Measurements from ENCODE around the gene GRWD1. TPM values are rescaled to one million over a fixed set of nuclear protein-coding genes. Genes with fewer than 3 reads are reported as not detected.

Gene GRWD1
- total and polyA plus RNA-seq, 10 of the 15 experiments (the other 5 are each of a cell fraction or from before 2014, with no cell fraction given) = 1.4 to 103 (median 30.7) TPM

GRCh38 chr19:48436586-48436985 is 9.2 kb upstream of the GRWD1 start:
- Histone ChIP-seq H3K4me3 (no peak overlapping the region), H2AFZ (ENCODE audit: control insufficient read depth, low read depth, low read length) (no peak overlapping the region), H3K4me2 (ENCODE audit: control insufficient read depth, insufficient read depth) (no peak overlapping the region), H3K9me3 (replicated peaks; ENCODE audit: control insufficient read depth, insufficient read depth, low read length) (no peaks in the 10 kb centered on the region), H4K20me1 (ENCODE audit: control insufficient read depth, insufficient read depth) (no peaks in the 10 kb centered on the region), H3K36me3 (ENCODE audit: control insufficient read depth in 2 of 2, insufficient read depth in 2 of 2, low read length in 1 of 2) (no peaks in the 10 kb centered on the region), H3K27ac (ENCODE audit: control insufficient read depth, insufficient read depth) (no peak overlapping the region), H3K4me1 (ENCODE audit: control insufficient read depth, insufficient read depth, low read length) (no peaks in the 10 kb centered on the region), H3K27me3 (replicated peaks in 1 of 2; ENCODE audit: control insufficient read depth in 2 of 2, insufficient read depth in 2 of 2, low read length in 1 of 2) (no peaks in the 10 kb centered on the region), H3K79me2 (ENCODE audit: control insufficient read depth, insufficient read depth, low read length) (no peaks in the 10 kb centered on the region), H3K9ac (ENCODE audit: control insufficient read depth, insufficient read depth, low read length) (no peak overlapping the region)
- in situ Hi-C loops (cut with MboI) = no loop called here
- WGBS (ENCODE audit: insufficient coverage, insufficient replicate concordance, low lambda C conversion rate, missing lambda C conversion rate) = 37% methylated on average over 5 of the region's 5 CpGs
- SMC1A ChIA-PET (ENCODE audit: uncharacterized antibody, unreplicated experiment) = no interaction called here
- no peak for TF ChIP-seq NFYA (IDR thresholded peaks at IDR 0.05; ENCODE audit: borderline replicate concordance, low read depth, low read length)
- TF ChIP-seq DPF2 (IDR thresholded peaks at IDR 0.05) = no peak
- TF ChIP-seq NFYB (IDR thresholded peaks at IDR 0.05; ENCODE audit: insufficient read depth, low read depth, low read length) = no peak
- TF ChIP-seq ETV6 (conservative IDR thresholded peaks at IDR 0.05 in 1 of 2, IDR thresholded peaks at IDR 0.05 in 1 of 2; ENCODE audit: borderline replicate concordance in 1 of 2, low read depth in 1 of 2) = no peak
- TF ChIP-seq ESRRA (IDR thresholded peaks at IDR 0.05; ENCODE audit: low read length) = no peak
- no peak for TF ChIP-seq CHD4 (IDR thresholded peaks at IDR 0.05)
- no peak for TF ChIP-seq BRCA1 (IDR thresholded peaks at IDR 0.05; ENCODE audit: low read depth, low read length)
- TF ChIP-seq RB1 (IDR thresholded peaks at IDR 0.05; ENCODE audit: borderline replicate concordance) = no peak
- TF ChIP-seq SKIL (IDR thresholded peaks at IDR 0.05; ENCODE audit: low read depth, poor library complexity, severe bottlenecking) = no peak
- no peak for TF ChIP-seq EZH2 (IDR thresholded peaks at IDR 0.05; ENCODE audit: borderline replicate concordance, control insufficient read depth, low read depth, low read length)
- TF ChIP-seq E4F1 (IDR thresholded peaks at IDR 0.05; ENCODE audit: borderline replicate concordance, partially characterized antibody) = no peak
- TF ChIP-seq YY1 (IDR thresholded peaks at IDR 0.05; ENCODE audit: low read depth, low read length) = no peak
- RAD21 ChIA-PET (ENCODE audit: unreplicated experiment) = interaction anchor here (0.6 kb wide), 1 partner anchor 17 kb away, joined by 3 read pairs; no protein-coding TSS in a partner anchor
- no peak for FAIRE-seq
- POLR2A ChIA-PET = no interaction called here
- CTCF ChIA-PET = interaction anchor here (1.0 kb wide), 1 partner anchor 11 kb away, joined by 4 read pairs; no protein-coding TSS in a partner anchor
- ATAC-seq = no peak
- DNase-seq (ENCODE audit: low read depth, low spot score) = no peak
- no TSS peak for BruUV-seq (replicated peaks)
- intact Hi-C loops (cut with micrococcal nuclease; ENCODE audit: unreplicated experiment) = no loop called here

Measured in GM12878 (cell line).